Ishikawa (cell line): ENCODE results near the gene ANKRD28.

Experiments
- CEBPB ChIP-seq: IDR thresholded peaks from 2 replicates; pipeline ENCODE4 v1.6.1; 2012
- CREB1 ChIP-seq: IDR thresholded peaks from 2 replicates; pipeline ENCODE4 v1.6.1; 2012; ENCODE audit warnings: low read depth
- EGR1 ChIP-seq: IDR thresholded peaks from 2 replicates; pipeline ENCODE4 v1.6.1; 2012
- EP300 ChIP-seq: IDR thresholded peaks from 2 replicates; pipeline ENCODE4 v1.6.1; 2012; ENCODE audit warnings: borderline replicate concordance
- RAD21 ChIP-seq: IDR thresholded peaks from 2 replicates; pipeline ENCODE4 v1.6.1; 2012; ENCODE audit warnings: low read depth
- TAF1 ChIP-seq: IDR thresholded peaks from 2 replicates; pipeline ENCODE4 v1.6.1; 2012; ENCODE audit warnings: low read depth, mild to moderate bottlenecking
- TCF12 ChIP-seq: IDR thresholded peaks from 2 replicates; pipeline ENCODE4 v1.6.1; 2012; ENCODE audit warnings: low read depth
- TEAD4 ChIP-seq: IDR thresholded peaks from 2 replicates; pipeline ENCODE4 v1.6.1; 2012
- YY1 ChIP-seq: IDR thresholded peaks from 2 replicates; pipeline ENCODE4 v1.6.1; 2012; ENCODE audit warnings: low read depth
- ZBTB7A ChIP-seq: IDR thresholded peaks from 2 replicates; pipeline ENCODE4 v1.6.1; 2012; ENCODE audit warnings: low read depth
- TF ChIP-seq, protein P1 (sequence below): IDR thresholded peaks from 2 replicates; pipeline ENCODE4 v1.6.1; 2012

DNA sequence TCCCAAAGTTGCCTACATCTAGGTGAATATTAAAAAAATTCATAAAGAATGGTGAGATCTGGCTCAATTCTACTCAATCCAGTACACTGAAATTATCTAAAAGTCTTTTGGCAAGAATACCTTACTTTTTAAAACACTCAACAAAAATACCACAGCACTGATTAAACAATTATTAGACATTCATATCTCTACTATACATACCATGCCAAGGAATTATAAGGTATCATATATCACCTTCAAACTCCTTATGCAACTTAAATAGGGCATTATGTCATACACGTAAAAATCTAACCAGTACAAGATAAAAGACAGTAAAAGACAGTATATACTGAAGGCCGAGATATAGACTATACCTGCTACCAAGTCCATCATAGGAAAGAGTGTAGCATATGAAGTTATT, 6.1 kb upstream of the ANKRD28 start:
- TF ChIP-seq TEAD4, result no peak
- no peak for TF ChIP-seq EP300
- TF ChIP-seq TCF12, result no peak
- no peak for TF ChIP-seq ZBTB7A
- TF ChIP-seq TAF1, result no peak
- TF ChIP-seq RAD21, result no peak
- TF ChIP-seq, protein P1, sequence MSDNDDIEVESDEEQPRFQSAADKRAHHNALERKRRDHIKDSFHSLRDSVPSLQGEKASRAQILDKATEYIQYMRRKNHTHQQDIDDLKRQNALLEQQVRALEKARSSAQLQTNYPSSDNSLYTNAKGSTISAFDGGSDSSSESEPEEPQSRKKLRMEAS, result no peak
- no peak for TF ChIP-seq YY1
- TF ChIP-seq CREB1, result no peak
- TF ChIP-seq EGR1, result no peak
- no peak for TF ChIP-seq CEBPB
